Upper lobe of left lung (tissue), 4 donors: ENCODE measurements around the gene FOXD4L6.
"Not testable (repeated sequence)": the region's sequence is repeated elsewhere in the genome, so short reads cannot be mapped to it uniquely, and the experiment has no call there.

Experiments
- CTCF ChIP-seq, 6 experiments: fragments of 450-650 bp in 4 of 6; fragments of 200-600 bp in 2 of 6; sonication (generic) in 2 of 6; IDR thresholded peaks; one replicate each; pipeline ENCODE4 v1.5.1; 2016 to 2019; ENCODE audit warnings: antibody characterized with exemption in 6 of 6
- EP300 ChIP-seq, 4 donors: sonication (generic); formaldehyde crosslinking; IDR thresholded peaks; one replicate each; pipeline ENCODE4 v1.5.1; 2017; ENCODE audit warnings: antibody characterized with exemption in 4 of 4, control low read depth in 2 of 4
- POLR2AphosphoS5 ChIP-seq, 2 donors: sonication (generic); formaldehyde crosslinking; IDR thresholded peaks; one replicate each; pipeline ENCODE4 v1.5.1; 2017; ENCODE audit warnings: antibody characterized with exemption in 2 of 2

- not testable (repeated sequence) for TF ChIP-seq CTCF, EP300, POLR2AphosphoS5 (IDR thresholded peaks at IDR 0.05)
These were observed 13.4 kb upstream of the FOXD4L6 start for GRCh38 chr9:41141878-41142277.
